GM20431 (cell line): ENCODE results near the gene KIF27.

ENCODE experiments used
- in situ Hi-C: fragments of 300-500 bp; cut with MseI, MboI; formaldehyde crosslinking; loops from one replicate; pipeline ENCODE4 v1.15.0; 2020; ENCODE audit warnings: low sequenced_read_pairs; ENCODE audit not compliant: unreplicated experiment

The KIF27 gene

DNA sequence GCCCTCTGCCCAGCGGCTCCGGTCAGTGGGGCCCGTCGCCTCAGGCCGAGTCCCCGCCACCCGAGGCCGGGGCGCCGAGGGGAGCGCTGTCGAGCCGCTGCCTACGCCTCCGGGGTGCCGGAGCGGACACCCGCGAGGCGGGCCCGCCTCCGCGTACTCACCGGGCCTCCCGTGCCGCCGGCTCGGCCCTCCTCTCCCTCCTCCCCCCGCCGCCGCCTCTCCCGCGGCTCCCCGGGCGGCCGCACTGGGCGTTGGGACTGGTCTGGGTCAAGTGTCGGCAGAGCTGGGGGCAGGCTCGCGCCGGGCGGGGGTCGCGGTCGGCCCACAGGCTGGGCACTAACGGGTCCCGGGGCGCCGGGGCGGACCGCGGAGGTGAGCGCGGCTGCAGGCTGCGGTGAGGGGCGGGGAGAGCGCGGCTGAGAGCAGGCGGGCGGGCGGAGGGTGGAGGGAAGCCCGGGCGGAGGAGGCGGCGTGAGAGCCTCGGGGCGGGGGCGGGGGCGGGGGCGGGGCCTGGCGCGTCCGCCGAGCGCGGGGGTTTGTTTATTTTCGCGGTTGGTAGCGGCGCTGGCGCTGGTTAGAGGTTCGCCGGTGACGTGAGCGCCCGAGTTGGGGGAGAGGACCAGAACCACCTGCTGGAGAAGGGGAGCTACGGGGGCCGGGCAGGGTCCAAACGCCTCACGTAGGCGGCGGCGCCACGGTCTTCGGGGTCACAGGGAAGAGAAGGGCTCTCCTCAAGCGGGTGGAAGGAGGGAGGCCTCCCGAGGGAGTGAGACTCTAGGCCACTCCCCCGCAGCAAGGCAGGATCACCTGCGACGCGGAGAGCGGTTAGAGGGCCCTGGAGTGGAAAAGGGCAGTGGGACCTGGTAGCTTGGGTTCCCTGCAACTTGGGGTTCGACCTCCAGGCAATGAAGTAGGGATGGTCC is 103.6 kb downstream of the KIF27 start, which contains the start of gene GKAP1:
TSS of gene GKAP1 (minus strand) at position 414 of the 923 bp plus-strand sequence. CDS start 11,252 bp downstream, outside the sequence.
- in situ Hi-C loops, result loop anchor here (25.0 kb wide), 1 partner anchor 180 kb away; no protein-coding TSS in a partner anchor

DNA sequence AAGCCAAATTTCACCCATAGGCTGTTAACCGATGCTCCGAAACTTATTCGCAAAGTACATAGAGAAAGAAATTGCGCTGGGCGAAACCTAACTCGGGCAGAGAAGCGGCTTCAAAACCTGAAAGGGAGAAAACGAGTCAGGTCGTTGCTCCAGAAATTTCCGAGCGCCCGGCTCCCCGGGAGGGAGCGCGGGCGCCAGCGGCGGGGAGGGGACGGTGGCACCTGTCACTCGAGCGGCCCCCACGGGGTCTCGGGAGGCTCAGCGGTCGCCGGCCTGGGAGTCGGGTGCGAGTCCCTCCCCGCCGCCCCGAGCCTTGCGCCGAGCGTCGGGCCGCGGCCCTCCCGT is 104.2 kb downstream of the KIF27 start:
- in situ Hi-C loops, result loop anchor here (25.0 kb wide), 1 partner anchor 180 kb away; no protein-coding TSS in a partner anchor

DNA sequence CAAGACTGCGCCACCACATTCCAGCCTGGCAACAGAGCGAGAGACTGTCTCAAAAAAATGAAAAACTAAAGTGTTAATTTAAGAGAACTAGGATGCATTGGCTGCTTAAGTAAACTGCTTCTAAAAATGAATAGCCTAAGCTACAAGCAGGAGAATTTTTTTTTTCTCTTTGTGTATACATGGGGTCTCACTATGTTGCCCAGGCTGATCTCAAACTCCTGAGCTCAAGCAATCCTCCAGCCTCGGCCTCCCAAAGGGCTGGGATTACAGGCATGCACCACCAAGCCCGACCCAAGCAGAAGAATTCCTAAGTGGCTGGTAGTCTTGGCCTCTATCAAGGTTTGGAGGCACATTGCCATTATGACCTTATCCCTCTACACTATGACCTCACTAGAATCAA is 106.1 kb downstream of the KIF27 start:
- in situ Hi-C loops, result loop anchor here (25.0 kb wide), 1 partner anchor 178 kb away; no protein-coding TSS in a partner anchor

DNA sequence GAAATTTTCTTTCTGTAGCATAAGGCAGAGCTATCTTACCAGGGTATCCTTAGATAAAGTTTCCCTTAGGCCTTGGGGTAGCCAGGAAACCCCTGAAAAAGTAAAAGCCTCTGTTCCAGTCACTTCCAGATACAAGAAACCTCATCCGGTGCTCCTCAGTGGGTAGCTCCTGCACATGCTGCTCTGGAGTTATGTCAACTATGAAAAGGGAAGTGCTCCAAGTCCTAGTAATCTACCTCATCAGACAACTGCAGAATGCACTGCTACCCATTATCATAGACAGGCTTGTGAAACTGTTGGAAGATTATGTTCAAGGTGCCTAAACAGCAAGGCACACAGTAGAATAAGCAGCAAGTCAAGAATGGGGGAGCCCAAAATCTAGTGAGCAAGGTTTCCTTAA is 112.0 kb downstream of the KIF27 start:
- in situ Hi-C loops, result loop anchor here (25.0 kb wide), 1 partner anchor 172 kb away; no protein-coding TSS in a partner anchor

DNA sequence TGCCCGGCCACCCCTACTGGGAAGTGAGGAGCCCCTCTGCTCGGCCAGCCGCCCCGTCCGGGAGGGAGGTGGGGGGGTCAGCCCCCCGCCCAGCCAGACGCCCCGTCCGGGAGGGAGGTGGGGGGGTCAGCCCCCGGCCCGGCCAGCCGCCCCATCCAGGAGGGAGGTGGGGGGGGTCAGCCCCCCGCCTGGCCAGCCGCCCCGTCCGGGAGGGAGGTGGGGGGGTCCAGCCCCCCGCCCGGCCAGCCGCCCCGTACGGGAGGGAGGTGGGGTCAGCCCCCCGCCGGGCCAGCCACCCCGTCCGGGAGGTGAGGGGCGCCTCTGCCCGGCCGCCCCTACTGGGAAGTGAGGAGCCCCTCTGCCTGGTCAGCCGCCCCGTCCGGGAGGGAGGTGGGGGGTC is 116.8 kb downstream of the KIF27 start:
- in situ Hi-C loops, result loop anchor here (25.0 kb wide), 1 partner anchor 167 kb away; no protein-coding TSS in a partner anchor

DNA sequence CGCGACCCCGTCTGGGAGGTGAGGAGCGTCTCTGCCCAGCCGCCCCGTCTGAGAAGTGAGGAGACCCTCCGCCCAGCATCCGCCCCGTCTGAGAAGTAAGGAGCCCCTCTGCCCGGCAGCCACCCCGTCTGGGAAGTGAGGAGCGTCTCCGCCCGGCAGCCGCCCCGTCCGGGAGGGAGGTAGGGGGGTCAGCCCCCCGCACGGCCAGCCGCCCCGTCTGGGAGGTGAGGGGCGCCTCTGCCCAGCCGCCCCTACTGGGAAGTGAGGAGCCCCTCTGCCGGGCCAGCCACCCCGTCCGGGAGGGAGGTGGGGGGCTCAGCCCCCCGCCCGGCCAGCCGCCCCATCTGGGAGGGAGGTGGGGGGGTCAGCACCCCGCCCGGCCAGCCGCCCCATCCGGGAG is 117.3 kb downstream of the KIF27 start:
- in situ Hi-C loops, result loop anchor here (25.0 kb wide), 1 partner anchor 167 kb away; no protein-coding TSS in a partner anchor

DNA sequence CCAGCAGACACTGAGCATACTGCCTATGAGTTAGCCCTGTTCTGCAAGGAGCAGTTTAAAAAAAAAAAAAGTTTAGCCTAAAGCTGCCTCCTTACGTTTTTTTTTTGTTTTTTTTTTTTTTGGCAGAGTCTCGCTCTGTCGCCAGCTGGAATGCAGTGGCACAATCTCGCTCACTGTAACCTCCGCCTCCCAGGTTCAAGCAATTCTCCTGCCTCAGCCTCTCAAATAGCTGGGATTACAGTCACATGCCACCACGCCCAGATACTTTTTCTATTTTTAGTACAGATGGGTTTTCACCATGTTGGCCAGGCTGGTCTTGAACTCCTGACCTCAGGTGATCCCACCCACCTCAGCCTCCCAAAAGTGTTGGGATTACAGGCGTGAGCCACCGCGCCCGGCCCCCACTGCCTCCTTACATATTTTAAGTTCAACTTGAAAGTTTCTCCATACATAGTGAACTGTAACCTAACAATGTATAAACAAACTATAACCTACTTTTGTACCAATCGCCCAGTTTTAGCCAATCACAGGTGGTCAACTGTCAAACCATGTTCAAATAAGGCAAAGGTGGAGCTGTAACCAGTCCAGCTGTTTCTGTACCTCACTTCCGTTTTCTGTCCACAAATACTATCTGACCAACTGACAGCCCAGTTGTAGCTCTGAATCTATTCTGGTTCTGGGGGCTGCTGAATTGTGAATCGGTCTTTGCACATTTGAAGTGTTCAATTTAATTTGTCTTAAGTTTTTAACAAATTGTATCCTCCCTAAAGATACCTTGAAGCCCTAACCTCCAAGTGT is 120.8 kb downstream of the KIF27 start:
- in situ Hi-C loops, result loop anchor here (25.0 kb wide), 1 partner anchor 163 kb away; no protein-coding TSS in a partner anchor

DNA sequence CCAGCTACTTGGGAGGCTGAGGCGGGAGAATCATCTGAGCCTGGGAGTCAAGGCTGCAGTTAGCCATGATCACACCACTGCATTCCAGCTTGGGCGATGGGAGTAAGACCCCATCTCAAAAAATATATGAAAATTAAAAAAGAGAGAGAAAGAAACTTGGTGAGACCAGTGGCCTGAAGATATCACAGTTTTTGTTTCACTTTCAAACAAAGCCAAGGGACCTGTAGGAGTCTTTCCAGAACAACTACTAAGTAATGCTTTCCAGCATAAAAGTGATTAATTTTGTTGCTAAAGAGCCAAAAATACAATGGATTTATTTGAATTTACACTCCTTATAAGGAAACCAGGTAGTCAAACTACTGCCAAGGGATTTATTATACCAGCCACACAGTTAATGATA is 127.2 kb downstream of the KIF27 start:
- in situ Hi-C loops, result no loop called here

DNA sequence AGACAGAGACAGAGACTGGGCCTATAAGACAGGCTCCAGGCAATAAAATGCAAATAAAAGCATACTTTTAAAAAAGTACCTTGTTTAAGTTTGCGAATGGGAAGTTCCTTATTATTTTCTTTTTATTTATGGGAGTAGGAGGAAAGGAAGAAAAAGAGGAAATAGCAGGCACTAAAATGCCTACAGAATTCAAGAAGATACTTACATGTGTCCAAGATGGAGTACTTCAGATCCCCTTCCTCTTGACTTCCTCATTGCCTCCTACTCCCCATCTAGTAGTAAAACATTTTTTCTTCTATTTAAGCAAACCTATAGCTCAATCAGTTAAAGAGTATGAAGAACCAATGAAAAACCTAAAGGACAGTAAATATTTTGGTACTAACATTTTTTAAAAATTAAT is 128.5 kb downstream of the KIF27 start:
- in situ Hi-C loops, result no loop called here
